Measurements from ENCODE around the gene MAN1B1. TPM values are rescaled to one million over a fixed set of nuclear protein-coding genes. Genes with fewer than 3 reads are reported as not detected.

Gene MAN1B1
- total and polyA plus RNA-seq, 12 donors, result 16.9 to 71.4 (median 22.0) TPM

DNA sequence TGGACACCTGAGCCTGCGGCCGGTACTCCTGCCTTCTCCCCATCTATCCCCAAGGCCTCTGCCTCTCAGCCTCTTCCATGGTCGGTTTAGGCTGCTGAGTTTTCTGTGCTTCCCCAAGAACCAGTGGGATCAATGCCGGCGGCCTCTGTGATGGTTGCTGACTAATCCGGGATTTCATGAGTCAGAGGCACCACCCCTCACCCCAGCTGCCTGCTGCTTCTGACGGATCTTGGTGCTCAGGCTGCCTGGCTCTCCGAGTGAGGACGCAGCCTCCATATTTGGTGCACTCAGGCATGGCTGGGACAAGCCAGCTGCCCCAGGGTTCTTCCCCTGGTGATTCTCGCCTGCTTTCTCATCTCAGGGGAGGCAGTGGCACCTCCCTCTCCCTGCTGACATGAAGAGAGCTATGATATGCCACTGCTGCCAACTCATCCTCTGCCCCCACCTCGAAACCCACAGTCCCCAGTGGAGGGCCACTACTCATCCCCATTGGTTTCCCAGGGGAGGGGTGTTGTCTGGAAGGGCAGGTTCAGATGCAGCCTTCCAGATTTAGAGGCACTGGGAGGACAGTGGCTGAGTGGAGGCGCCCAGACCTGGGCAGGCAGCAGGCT, 3.3 kb upstream of the MAN1B1 start:
- intact Hi-C loops (cut with DNase I), result no loop called here
- DNase-seq (no peak), ATAC-seq (no peak)
- TF ChIP-seq, protein P1, sequence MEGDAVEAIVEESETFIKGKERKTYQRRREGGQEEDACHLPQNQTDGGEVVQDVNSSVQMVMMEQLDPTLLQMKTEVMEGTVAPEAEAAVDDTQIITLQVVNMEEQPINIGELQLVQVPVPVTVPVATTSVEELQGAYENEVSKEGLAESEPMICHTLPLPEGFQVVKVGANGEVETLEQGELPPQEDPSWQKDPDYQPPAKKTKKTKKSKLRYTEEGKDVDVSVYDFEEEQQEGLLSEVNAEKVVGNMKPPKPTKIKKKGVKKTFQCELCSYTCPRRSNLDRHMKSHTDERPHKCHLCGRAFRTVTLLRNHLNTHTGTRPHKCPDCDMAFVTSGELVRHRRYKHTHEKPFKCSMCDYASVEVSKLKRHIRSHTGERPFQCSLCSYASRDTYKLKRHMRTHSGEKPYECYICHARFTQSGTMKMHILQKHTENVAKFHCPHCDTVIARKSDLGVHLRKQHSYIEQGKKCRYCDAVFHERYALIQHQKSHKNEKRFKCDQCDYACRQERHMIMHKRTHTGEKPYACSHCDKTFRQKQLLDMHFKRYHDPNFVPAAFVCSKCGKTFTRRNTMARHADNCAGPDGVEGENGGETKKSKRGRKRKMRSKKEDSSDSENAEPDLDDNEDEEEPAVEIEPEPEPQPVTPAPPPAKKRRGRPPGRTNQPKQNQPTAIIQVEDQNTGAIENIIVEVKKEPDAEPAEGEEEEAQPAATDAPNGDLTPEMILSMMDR (IDR thresholded peaks at IDR 0.05), result no peak
- 75 to 77% methylated on average over 12 of the region's 12 CpGs for WGBS, 2 donors
- Histone ChIP-seq H3K27me3 (no peaks in the 10 kb centered on the region), H3K27ac (peak overlapping the region in 3 of 10 donors; percentile 14 to 44 (median 25)), H3K4me3 (no peak overlapping the region), H3K36me3 (peaks cover 0 to 58% (median 18%) of the 10 kb centered on the region in 9 donors), H3K4me1 (peaks cover 7 to 50% (median 25%) of the 10 kb centered on the region in 9 donors), H3K9me3 (no peaks in the 10 kb centered on the region)

DNA sequence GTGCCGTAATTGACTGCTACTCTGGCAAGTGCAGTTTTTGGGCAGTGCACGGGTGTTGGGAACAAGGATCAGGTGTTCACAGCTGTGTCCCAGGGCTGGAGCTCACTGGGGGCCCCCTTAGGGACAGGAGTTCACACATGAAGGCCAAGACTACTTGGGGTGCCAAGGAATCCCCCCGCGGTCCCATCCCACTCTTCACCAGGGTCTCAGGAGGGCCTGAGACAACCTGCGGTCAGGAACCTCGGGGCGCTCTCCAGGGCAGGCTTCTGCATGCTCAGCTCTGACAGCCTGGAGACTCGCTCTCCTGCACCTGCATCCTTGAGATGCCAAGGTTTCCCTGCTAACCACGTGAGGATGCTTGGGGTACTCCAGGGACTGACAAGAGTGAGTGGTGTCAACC, 2.3 kb upstream of the MAN1B1 start:
- DNase-seq (no peak), ATAC-seq (no peak)
- Histone ChIP-seq H3K27me3 (no peaks in the 10 kb centered on the region), H3K9me3 (no peaks in the 10 kb centered on the region), H3K27ac (peak overlapping the region in 1 of 10 donors; percentile 14), H3K36me3 (peaks cover 0 to 58% (median 9%) of the 10 kb centered on the region in 9 donors), H3K4me1 (peaks cover 6 to 45% (median 24%) of the 10 kb centered on the region in 9 donors), H3K4me3 (no peak overlapping the region)
- intact Hi-C loops (cut with DNase I), result no loop called here
- 78 to 82% methylated on average over 9 of the region's 9 CpGs for WGBS, 2 donors
- TF ChIP-seq, protein P1 (IDR thresholded peaks at IDR 0.05), result no peak

DNA sequence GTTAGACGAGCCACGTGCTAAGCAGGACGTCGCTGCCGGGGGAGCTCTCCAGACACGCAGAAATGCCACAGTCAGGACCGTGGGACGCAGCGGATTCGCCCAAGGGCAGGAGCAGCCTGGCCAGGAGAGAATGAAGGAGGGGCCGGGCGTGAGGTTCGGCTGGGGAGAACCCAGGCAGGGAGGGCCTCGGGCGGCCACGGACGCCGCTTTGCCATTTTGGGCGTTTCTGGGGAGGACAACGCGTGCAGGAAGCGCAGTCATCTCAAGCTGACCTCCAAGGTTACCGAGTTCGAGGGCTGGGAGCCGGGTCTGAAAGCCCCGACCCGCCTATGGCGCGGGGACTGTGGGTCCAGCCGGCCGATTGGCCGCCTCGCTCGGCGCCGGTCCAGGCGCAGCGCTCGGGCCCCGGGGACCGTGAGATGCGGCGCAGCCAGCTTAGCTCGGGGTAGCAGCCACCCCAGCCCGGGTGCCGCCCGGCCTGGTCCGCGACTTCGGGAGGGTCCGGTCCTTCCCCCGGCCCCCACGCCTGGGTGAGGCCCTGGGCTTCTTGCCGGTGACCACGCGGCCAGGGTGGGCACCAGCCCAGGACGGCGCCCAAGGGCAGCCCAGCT, 760 bp upstream of the MAN1B1 start:
- Histone ChIP-seq H3K9me3 (no peaks in the 10 kb centered on the region), H3K27me3 (no peaks in the 10 kb centered on the region), H3K4me3 (peak overlapping the region; percentile 67 to 96 (median 84)), H3K4me1 (peaks cover 6 to 45% (median 24%) of the 10 kb centered on the region in 9 donors), H3K36me3 (peaks cover 0 to 56% (median 3%) of the 10 kb centered on the region in 9 donors), H3K27ac (peak overlapping the region; percentile 76 to 98 (median 96))
- 1% methylated on average over 56 to 58 of the region's 58 CpGs for WGBS, 2 donors
- DNase-seq (peak; percentile 45 to 66), ATAC-seq (peak; percentile 8 to 66 (median 23))
- intact Hi-C loops (cut with DNase I), result loop anchor here in 1 of 10 donors (1.0 kb wide), 1 partner anchor 29 kb away; no protein-coding TSS in a partner anchor
- TF ChIP-seq, protein P1 (IDR thresholded peaks at IDR 0.05), result no peak

DNA sequence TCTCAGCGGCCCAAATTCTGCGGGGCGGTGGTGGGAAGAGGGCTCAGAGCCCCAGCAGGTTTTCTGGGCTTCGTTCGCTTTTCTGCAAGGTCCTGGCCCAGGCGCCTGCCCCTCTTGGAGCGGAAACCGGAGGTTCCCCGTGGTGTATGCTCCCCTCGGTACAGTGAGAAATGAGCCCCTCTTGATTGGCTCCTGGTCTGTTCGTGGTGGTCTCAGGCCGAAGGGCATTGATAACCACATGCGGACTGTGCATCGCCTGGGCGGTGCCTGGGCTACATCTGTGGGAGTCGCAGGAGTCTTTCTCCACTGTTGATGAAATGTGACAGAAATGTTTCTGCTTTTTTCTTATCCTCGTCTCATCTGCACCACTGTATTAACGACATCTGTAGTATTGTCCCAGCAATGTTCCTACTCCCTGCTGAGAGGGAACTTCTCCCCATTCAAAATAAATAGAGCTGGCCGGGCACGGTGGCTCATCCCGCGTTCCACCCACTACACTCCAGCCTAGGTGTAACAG, 682 bp downstream of the MAN1B1 start:
- Histone ChIP-seq H3K27me3 (no peaks in the 10 kb centered on the region), H3K4me1 (peaks cover 6 to 45% (median 24%) of the 10 kb centered on the region in 9 donors), H3K4me3 (peak overlapping the region; percentile 67 to 96 (median 84)), H3K27ac (peak overlapping the region; percentile 76 to 97 (median 95)), H3K9me3 (no peaks in the 10 kb centered on the region), H3K36me3 (peaks cover 0 to 56% (median 4%) of the 10 kb centered on the region in 9 donors)
- ATAC-seq (peak in 1 of 8 donors; percentile 1), DNase-seq (no peak)
- TF ChIP-seq, protein P1 (IDR thresholded peaks at IDR 0.05), result no peak
- 11 to 12% methylated on average over 22 of the region's 22 CpGs for WGBS, 2 donors
- intact Hi-C loops (cut with DNase I), result no loop called here

Data from heart right ventricle (tissue), 16 donors.